Liver (tissue), 9 donors: ENCODE data around the gene GNB5. TPM values are rescaled to one million over a fixed set of nuclear protein-coding genes. Genes with fewer than 3 reads are reported as not detected.

Experiments used
- DNase-seq: peaks from one replicate; pipeline ENCODE4 v3.0.0-alpha.2; 2017; ENCODE audit warnings: low spot score
- H3K27ac ChIP-seq, 2 donors: one replicate each; pipeline ENCODE4 v1.7.0; 2013; ENCODE audit warnings: inconsistent platforms in 2 of 2, low read length in 2 of 2, control low read depth in 1 of 2, low read depth in 1 of 2, mild to moderate bottlenecking in 1 of 2
- H3K27me3 ChIP-seq, 4 donors: one replicate each; pipeline versions ENCODE4 v1.6.1 to v1.7.0; 2013; ENCODE audit warnings: low read length in 3 of 4, inconsistent platforms in 1 of 4, mild to moderate bottlenecking in 1 of 4, moderate library complexity in 1 of 4; ENCODE audit not compliant: control insufficient read depth in 4 of 4, insufficient read depth in 4 of 4
- H3K36me3 ChIP-seq, 4 donors: one replicate each; pipeline versions ENCODE4 v1.6.1 to v1.7.0; 2013; ENCODE audit warnings: low read length in 3 of 4, mild to moderate bottlenecking in 3 of 4, low read depth in 1 of 4, moderate library complexity in 1 of 4; ENCODE audit not compliant: control insufficient read depth in 4 of 4, insufficient read depth in 3 of 4
- H3K4me1 ChIP-seq, 4 donors: one replicate each; pipeline versions ENCODE4 v1.6.1 to v1.7.0; 2013; ENCODE audit warnings: low read length in 3 of 4, mild to moderate bottlenecking in 3 of 4, moderate library complexity in 1 of 4; ENCODE audit not compliant: control insufficient read depth in 4 of 4, insufficient read depth in 4 of 4
- H3K4me3 ChIP-seq, 3 donors: one replicate each; pipeline versions ENCODE4 v1.6.1 to v1.7.0; 2013; ENCODE audit warnings: low read length in 3 of 3, control low read depth in 1 of 3, low read depth in 1 of 3, mild to moderate bottlenecking in 1 of 3
- H3K9ac ChIP-seq, 2 donors: one replicate each; pipeline ENCODE4 v1.7.0; 2013; ENCODE audit warnings: low read length in 2 of 2, mild to moderate bottlenecking in 2 of 2, moderate library complexity in 2 of 2, control low read depth in 1 of 2, low read depth in 1 of 2
- H3K9me3 ChIP-seq, 4 donors: one replicate each; pipeline versions ENCODE4 v1.6.1 to v1.7.0; 2013; ENCODE audit warnings: low read length in 3 of 4; ENCODE audit not compliant: control insufficient read depth in 4 of 4
- EGR1 ChIP-seq, 2 donors: IDR thresholded peaks; 2 replicates each; pipeline ENCODE4 v1.6.1; 2016 to 2018; ENCODE audit warnings: antibody characterized with exemption in 2 of 2, low read depth in 2 of 2
- FOXA1 ChIP-seq: IDR thresholded peaks from 2 replicates; pipeline ENCODE4 v1.6.1; 2016; ENCODE audit warnings: antibody characterized with exemption
- GABPA ChIP-seq, 2 donors: IDR thresholded peaks in 1 of 2; conservative IDR thresholded peaks in 1 of 2; 2 replicates each; pipeline ENCODE4 v1.6.1; 2016; ENCODE audit warnings: antibody characterized with exemption in 2 of 2, mild to moderate bottlenecking in 1 of 2, moderate library complexity in 1 of 2
- HNF4A ChIP-seq, 2 donors: conservative IDR thresholded peaks; 2 replicates each; pipeline ENCODE4 v1.6.1; 2016; ENCODE audit warnings: antibody characterized with exemption in 2 of 2, mild to moderate bottlenecking in 2 of 2
- HNF4G ChIP-seq: IDR thresholded peaks from 2 replicates; pipeline ENCODE4 v1.6.1; 2016; ENCODE audit warnings: antibody characterized with exemption
- JUND ChIP-seq, 2 donors: IDR thresholded peaks; 2 replicates each; pipeline ENCODE4 v1.6.1; 2016; ENCODE audit warnings: antibody characterized with exemption in 2 of 2
- NR2F2 ChIP-seq: IDR thresholded peaks from 2 replicates; pipeline ENCODE4 v1.6.1; 2016; ENCODE audit warnings: antibody characterized with exemption
- RXRA ChIP-seq, 2 donors: IDR thresholded peaks; 2 replicates each; pipeline ENCODE4 v1.6.1; 2017 to 2018; ENCODE audit warnings: antibody characterized with exemption in 2 of 2, mild to moderate bottlenecking in 1 of 2
- SP1 ChIP-seq: IDR thresholded peaks from 2 replicates; pipeline ENCODE4 v1.6.1; 2018; ENCODE audit warnings: antibody characterized with exemption, mild to moderate bottlenecking
- YY1 ChIP-seq: IDR thresholded peaks from 2 replicates; pipeline ENCODE4 v1.6.1; 2016; ENCODE audit warnings: antibody characterized with exemption, mild to moderate bottlenecking
- WGBS: extraction: QIAGEN DNeasy Blood & Tissue Kit; methylation state at CpG from one replicate; pipeline ENCODE4 v1.1.7; 2013; 5-methylcytosine and 5-hydroxymethylcytosine counted together
- polyA plus RNA-seq, 2 donors: library from polyadenylated mRNA; stranded (reverse) in 1 of 2; unstranded in 1 of 2; fragments of 200-250 nt in 1 of 2; fragments of >200 nt in 1 of 2; fragmentation: Nextera tagmentation in 1 of 2; extraction: Ambion mirVana in 1 of 2; gene quantifications; one replicate each; pipeline versions ENCODE4 v1.2.1 to v1.2.3, GENCODE V29; 2013 to 2015
- total RNA-seq, 2 donors: library from RNA; depleted of rRNA; stranded (reverse); fragments of >200 nt; gene quantifications; one replicate each; pipeline ENCODE4 v1.2.3, GENCODE V29; 2014
- TF ChIP-seq, protein P1 (sequence below): IDR thresholded peaks from 2 replicates; pipeline ENCODE4 v1.6.1; 2016; ENCODE audit warnings: antibody characterized with exemption
- TF ChIP-seq, protein P2 (sequence below): IDR thresholded peaks from 2 replicates; pipeline ENCODE4 v1.6.1; 2016; ENCODE audit warnings: antibody characterized with exemption
- TF ChIP-seq, protein P3 (sequence below): IDR thresholded peaks from 2 replicates; pipeline ENCODE4 v1.6.1; 2016; ENCODE audit warnings: antibody characterized with exemption
- TF ChIP-seq, protein P4 (sequence below): IDR thresholded peaks from 2 replicates; pipeline ENCODE4 v1.6.1; 2016; ENCODE audit warnings: antibody characterized with exemption, mild to moderate bottlenecking
- donor health status: healthy.
- donor health status: healthy.
- donor health status: healthy.
- donor health status: healthy.
- donor health status: healthy.

Gene GNB5
- total and polyA plus RNA-seq, 4 donors, result 13.7 to 19.2 (median 15.7) TPM

DNA sequence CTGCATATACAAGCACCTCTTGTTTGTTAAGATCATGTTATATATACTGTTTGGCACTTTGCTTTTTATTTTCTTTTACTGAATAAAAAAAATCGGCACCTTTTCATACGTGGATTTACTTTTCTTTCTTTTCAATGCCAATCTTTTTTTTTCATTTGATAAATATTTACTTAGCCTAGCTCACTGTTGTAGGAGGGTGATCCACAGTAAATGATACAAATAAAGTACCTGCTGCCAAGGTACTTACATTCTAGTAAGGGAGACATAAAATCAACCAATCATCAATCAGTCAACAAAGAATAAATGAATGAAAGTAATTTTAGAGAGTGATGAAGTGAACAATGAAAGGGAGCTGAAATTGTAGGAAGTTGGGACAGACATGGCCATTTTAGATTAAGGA, 18.3 kb downstream of the GNB5 start:
- H3K27me3 ChIP-seq, result no peaks in the 10 kb centered on the region
- H3K4me3 ChIP-seq, result no peak overlapping the region
- 37% methylated on average over 2 of the region's 2 CpGs for WGBS
- TF ChIP-seq, protein P1, sequence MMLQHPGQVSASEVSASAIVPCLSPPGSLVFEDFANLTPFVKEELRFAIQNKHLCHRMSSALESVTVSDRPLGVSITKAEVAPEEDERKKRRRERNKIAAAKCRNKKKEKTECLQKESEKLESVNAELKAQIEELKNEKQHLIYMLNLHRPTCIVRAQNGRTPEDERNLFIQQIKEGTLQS, result no peak
- no peak for TF ChIP-seq HNF4G
- TF ChIP-seq, protein P2, sequence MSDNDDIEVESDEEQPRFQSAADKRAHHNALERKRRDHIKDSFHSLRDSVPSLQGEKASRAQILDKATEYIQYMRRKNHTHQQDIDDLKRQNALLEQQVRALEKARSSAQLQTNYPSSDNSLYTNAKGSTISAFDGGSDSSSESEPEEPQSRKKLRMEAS, result no peak
- no peak for TF ChIP-seq RXRA (IDR thresholded peaks at IDR 0.05)
- TF ChIP-seq SP1, result no peak
- no peak for TF ChIP-seq NR2F2
- TF ChIP-seq GABPA (IDR thresholded peaks at IDR 0.05 in 1 of 2, conservative IDR thresholded peaks at IDR 0.05 in 1 of 2), result no peak
- H3K4me1 ChIP-seq, result no peaks in the 10 kb centered on the region
- H3K27ac ChIP-seq, result no peak overlapping the region
- no peak for DNase-seq
- H3K9ac ChIP-seq, result no peak overlapping the region
- no peaks in the 10 kb centered on the region for H3K9me3 ChIP-seq
- H3K36me3 ChIP-seq, result no peaks in the 10 kb centered on the region

DNA sequence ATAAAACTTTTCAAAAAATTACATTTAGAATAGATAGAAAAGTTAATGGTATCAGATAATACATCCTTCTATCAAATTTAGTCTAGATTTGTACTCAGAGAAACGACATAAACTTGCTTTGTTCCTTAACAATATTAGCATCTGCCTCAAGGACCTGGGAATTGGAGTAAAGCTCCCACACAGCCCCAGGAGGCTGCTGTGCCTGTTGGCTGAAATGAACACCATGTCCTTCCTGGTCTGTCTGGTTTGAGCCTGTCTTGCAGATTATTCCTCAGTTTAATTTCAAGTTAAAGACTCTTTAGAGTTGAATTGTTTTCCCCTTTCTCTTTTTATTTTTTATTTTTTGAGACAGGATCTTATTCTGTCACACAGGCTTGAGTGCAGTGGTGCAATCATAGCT, 19.4 kb downstream of the GNB5 start:
- no peak overlapping the region for H3K27ac ChIP-seq
- 49% methylated on average over 1 of the region's 1 CpG for WGBS
- H3K36me3 ChIP-seq, result no peaks in the 10 kb centered on the region
- H3K27me3 ChIP-seq, result no peaks in the 10 kb centered on the region
- H3K9me3 ChIP-seq, result no peaks in the 10 kb centered on the region
- DNase-seq, result no peak
- H3K4me1 ChIP-seq, result no peaks in the 10 kb centered on the region
- no peak overlapping the region for H3K9ac ChIP-seq
- TF ChIP-seq NR2F2, result no peak
- TF ChIP-seq, protein P2, result no peak
- TF ChIP-seq, protein P3, sequence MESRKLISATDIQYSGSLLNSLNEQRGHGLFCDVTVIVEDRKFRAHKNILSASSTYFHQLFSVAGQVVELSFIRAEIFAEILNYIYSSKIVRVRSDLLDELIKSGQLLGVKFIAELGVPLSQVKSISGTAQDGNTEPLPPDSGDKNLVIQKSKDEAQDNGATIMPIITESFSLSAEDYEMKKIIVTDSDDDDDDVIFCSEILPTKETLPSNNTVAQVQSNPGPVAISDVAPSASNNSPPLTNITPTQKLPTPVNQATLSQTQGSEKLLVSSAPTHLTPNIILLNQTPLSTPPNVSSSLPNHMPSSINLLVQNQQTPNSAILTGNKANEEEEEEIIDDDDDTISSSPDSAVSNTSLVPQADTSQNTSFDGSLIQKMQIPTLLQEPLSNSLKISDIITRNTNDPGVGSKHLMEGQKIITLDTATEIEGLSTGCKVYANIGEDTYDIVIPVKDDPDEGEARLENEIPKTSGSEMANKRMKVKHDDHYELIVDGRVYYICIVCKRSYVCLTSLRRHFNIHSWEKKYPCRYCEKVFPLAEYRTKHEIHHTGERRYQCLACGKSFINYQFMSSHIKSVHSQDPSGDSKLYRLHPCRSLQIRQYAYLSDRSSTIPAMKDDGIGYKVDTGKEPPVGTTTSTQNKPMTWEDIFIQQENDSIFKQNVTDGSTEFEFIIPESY, result no peak
- no peak for TF ChIP-seq GABPA (IDR thresholded peaks at IDR 0.05 in 1 of 2, conservative IDR thresholded peaks at IDR 0.05 in 1 of 2)
- TF ChIP-seq JUND (IDR thresholded peaks at IDR 0.05), result no peak
- TF ChIP-seq EGR1 (IDR thresholded peaks at IDR 0.05; ENCODE audit: low read depth in 2 of 2), result no peak
- TF ChIP-seq FOXA1, result no peak
- no peak for TF ChIP-seq RXRA (IDR thresholded peaks at IDR 0.05)
- TF ChIP-seq HNF4G, result no peak
- TF ChIP-seq SP1, result no peak
- TF ChIP-seq HNF4A (conservative IDR thresholded peaks at IDR 0.05), result no peak
- no peak for TF ChIP-seq YY1
- TF ChIP-seq, protein P4, sequence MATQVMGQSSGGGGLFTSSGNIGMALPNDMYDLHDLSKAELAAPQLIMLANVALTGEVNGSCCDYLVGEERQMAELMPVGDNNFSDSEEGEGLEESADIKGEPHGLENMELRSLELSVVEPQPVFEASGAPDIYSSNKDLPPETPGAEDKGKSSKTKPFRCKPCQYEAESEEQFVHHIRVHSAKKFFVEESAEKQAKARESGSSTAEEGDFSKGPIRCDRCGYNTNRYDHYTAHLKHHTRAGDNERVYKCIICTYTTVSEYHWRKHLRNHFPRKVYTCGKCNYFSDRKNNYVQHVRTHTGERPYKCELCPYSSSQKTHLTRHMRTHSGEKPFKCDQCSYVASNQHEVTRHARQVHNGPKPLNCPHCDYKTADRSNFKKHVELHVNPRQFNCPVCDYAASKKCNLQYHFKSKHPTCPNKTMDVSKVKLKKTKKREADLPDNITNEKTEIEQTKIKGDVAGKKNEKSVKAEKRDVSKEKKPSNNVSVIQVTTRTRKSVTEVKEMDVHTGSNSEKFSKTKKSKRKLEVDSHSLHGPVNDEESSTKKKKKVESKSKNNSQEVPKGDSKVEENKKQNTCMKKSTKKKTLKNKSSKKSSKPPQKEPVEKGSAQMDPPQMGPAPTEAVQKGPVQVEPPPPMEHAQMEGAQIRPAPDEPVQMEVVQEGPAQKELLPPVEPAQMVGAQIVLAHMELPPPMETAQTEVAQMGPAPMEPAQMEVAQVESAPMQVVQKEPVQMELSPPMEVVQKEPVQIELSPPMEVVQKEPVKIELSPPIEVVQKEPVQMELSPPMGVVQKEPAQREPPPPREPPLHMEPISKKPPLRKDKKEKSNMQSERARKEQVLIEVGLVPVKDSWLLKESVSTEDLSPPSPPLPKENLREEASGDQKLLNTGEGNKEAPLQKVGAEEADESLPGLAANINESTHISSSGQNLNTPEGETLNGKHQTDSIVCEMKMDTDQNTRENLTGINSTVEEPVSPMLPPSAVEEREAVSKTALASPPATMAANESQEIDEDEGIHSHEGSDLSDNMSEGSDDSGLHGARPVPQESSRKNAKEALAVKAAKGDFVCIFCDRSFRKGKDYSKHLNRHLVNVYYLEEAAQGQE, result no peak
- H3K4me3 ChIP-seq, result no peak overlapping the region
